CD14-positive monocyte (primary cell): ENCODE measurements around the gene ATP6V0B. TPM values are rescaled to one million over a fixed set of nuclear protein-coding genes. Genes with fewer than 3 reads are reported as not detected.

Source experiments
- DNase-seq, 3 donors: peaks; one replicate each; pipeline ENCODE4 v3.0.0-alpha.2; 2011 to 2022
- H2AFZ ChIP-seq: 2 replicates; pipeline ENCODE4 v1.6.0; 2012; ENCODE audit warnings: mild to moderate bottlenecking, low read depth, low read length, inconsistent platforms; ENCODE audit not compliant: insufficient read depth, poor library complexity, severe bottlenecking
- H3K27ac ChIP-seq, 2 donors: 1 replicate in 1 of 2; 2 replicates in 1 of 2; pipeline ENCODE4 v1.5.1; 2012 to 2013; ENCODE audit warnings: low read length in 2 of 2, control low read depth in 1 of 2, inconsistent platforms in 1 of 2, low read depth in 1 of 2, mild to moderate bottlenecking in 1 of 2
- H3K27me3 ChIP-seq, 2 donors: one replicate each; pipeline versions ENCODE4 v1.6.0 to v1.6.1; 2011 to 2013; ENCODE audit warnings: low read length in 2 of 2; ENCODE audit not compliant: control insufficient read depth in 2 of 2, insufficient read depth in 2 of 2
- H3K36me3 ChIP-seq, 2 donors: replicated peaks in 1 of 2; 1 replicate in 1 of 2; 2 replicates in 1 of 2; pipeline versions ENCODE4 v1.5.1 to v1.6.1; 2012 to 2013; ENCODE audit warnings: low read length in 2 of 2, control low read depth in 1 of 2, inconsistent platforms in 1 of 2, mild to moderate bottlenecking in 1 of 2; ENCODE audit not compliant: insufficient read depth in 2 of 2, control insufficient read depth in 1 of 2
- H3K4me1 ChIP-seq, 2 donors: 1 replicate in 1 of 2; 2 replicates in 1 of 2; pipeline versions ENCODE4 v1.5.1 to v1.6.1; 2012 to 2013; ENCODE audit warnings: low read length in 2 of 2, control low read depth in 1 of 2, inconsistent platforms in 1 of 2, mild to moderate bottlenecking in 1 of 2, moderate library complexity in 1 of 2; ENCODE audit not compliant: insufficient read depth in 2 of 2, control insufficient read depth in 1 of 2
- H3K4me2 ChIP-seq: replicated peaks from 2 replicates; pipeline ENCODE3; 2012; ENCODE audit warnings: low read length, moderate library complexity, mild to moderate bottlenecking; ENCODE audit not compliant: poor library complexity, severe bottlenecking; ENCODE audit errors: extremely low read depth
- H3K4me3 ChIP-seq, 3 experiments: fragments of 200-600 bp in 1 of 3; sonication (generic) in 1 of 3; replicated peaks in 1 of 3; 1 replicate in 2 of 3; 2 replicates in 1 of 3; pipeline ENCODE4 v1.5.1; 2011 to 2013; ENCODE audit warnings: low read length in 3 of 3, mild to moderate bottlenecking in 3 of 3, control low read depth in 2 of 3, low read depth in 2 of 3, inconsistent platforms in 1 of 3, moderate library complexity in 1 of 3
- H3K79me2 ChIP-seq: 2 replicates; pipeline ENCODE4 v1.6.0; 2012; ENCODE audit warnings: mild to moderate bottlenecking, control low read depth, inconsistent platforms, low read length, moderate library complexity; ENCODE audit not compliant: insufficient read depth
- H3K9ac ChIP-seq: 2 replicates; pipeline ENCODE4 v1.6.0; 2017; ENCODE audit warnings: low read length, mild to moderate bottlenecking; ENCODE audit not compliant: insufficient read depth, poor library complexity, severe bottlenecking
- H3K9me3 ChIP-seq, 2 donors: replicated peaks in 1 of 2; 1 replicate in 1 of 2; 2 replicates in 1 of 2; pipeline versions ENCODE4 v1.5.1 to v1.6.1; 2012 to 2013; ENCODE audit warnings: low read length in 2 of 2, control low read depth in 1 of 2; ENCODE audit not compliant: control insufficient read depth in 1 of 2, insufficient read depth in 1 of 2
- H4K20me1 ChIP-seq: 2 replicates; pipeline ENCODE4 v1.6.0; 2012; ENCODE audit warnings: mild to moderate bottlenecking, low read length, control low read depth, moderate library complexity; ENCODE audit not compliant: insufficient read depth
- H3K27ac Mint-ChIP-seq, 7 donors: one replicate each; pipeline ENCODE4 v1.8.0; 2020; ENCODE audit warnings: mild to moderate bottlenecking in 7 of 7, mixed read lengths in 7 of 7, moderate library complexity in 6 of 7, inconsistent platforms in 2 of 7
- H3K27me3 Mint-ChIP-seq, 3 donors: one replicate each; pipeline ENCODE4 v1.8.0; 2021 to 2022; ENCODE audit warnings: low read depth in 3 of 3, mild to moderate bottlenecking in 3 of 3, mixed read lengths in 3 of 3, moderate library complexity in 3 of 3, inconsistent platforms in 1 of 3
- H3K36me3 Mint-ChIP-seq, 2 donors: one replicate each; pipeline ENCODE4 v1.8.0; 2020; ENCODE audit warnings: mixed read lengths in 2 of 2, inconsistent platforms in 1 of 2, mild to moderate bottlenecking in 1 of 2
- H3K4me1 Mint-ChIP-seq: one replicate; pipeline ENCODE4 v1.8.0; 2020; ENCODE audit warnings: mild to moderate bottlenecking, mixed read lengths
- H3K4me3 Mint-ChIP-seq, 2 donors: one replicate each; pipeline ENCODE4 v1.8.0; 2020; ENCODE audit warnings: mild to moderate bottlenecking in 2 of 2, mixed read lengths in 2 of 2, moderate library complexity in 1 of 2
- H3K9me3 Mint-ChIP-seq, 7 donors: one replicate each; pipeline ENCODE4 v1.8.0; 2020 to 2022; ENCODE audit warnings: mixed read lengths in 7 of 7, mild to moderate bottlenecking in 6 of 7, moderate library complexity in 6 of 7, inconsistent platforms in 2 of 7
- WGBS: methylation state at CpG from one replicate; pipeline ENCODE4 v1.1.5; 2013; ENCODE audit warnings: missing lambda C conversion rate; ENCODE audit not compliant: insufficient coverage; 5-methylcytosine and 5-hydroxymethylcytosine counted together
- intact Hi-C, 2 donors: fragments of 100-400 bp; cut with micrococcal nuclease; formaldehyde crosslinking; loops; one replicate each; pipeline versions ENCODE4 v1.15.0 to v1.15.1; 2023
- polyA plus RNA-seq, 3 donors: library from polyadenylated mRNA; depleted of rRNA in 1 of 3; unstranded in 2 of 3; stranded (reverse) in 1 of 3; fragments of 300-500 nt in 2 of 3; fragments of >200 nt in 1 of 3; fragmentation: Illumina TruSeq in 2 of 3; gene quantifications; 1 replicate in 2 of 3; 2 replicates in 1 of 3; pipeline ENCODE4 v1.2.3, GENCODE V29; 2012 to 2021
- TF ChIP-seq, protein P1 (sequence below): fragments of 200-600 bp; IDR thresholded peaks from one replicate; pipeline ENCODE4 v1.8.0; 2022; ENCODE audit warnings: antibody characterized with exemption, mild to moderate bottlenecking

The ATP6V0B gene
- polyA plus RNA-seq, 3 donors: 465 to 1,219 (median 954) TPM

DNA sequence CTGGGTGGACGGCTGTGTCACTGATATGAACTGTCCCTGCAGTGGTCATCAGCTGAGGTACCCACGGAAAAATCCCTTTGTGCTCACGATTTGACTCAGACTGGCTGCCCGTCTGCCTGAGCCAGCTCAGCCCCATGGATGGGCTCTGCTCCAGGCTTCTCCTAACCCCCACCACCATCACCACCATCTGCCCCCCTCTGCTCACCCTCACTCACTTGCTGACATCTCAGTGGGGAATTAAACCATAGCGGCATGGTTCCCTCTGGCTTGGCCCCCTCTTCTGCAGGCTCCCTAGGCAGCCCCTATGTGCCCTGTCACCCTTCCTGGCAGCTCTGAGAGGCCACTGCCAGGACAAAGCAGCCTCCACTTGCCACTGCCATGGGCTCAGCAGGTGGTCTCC is 39.2 kb downstream of the ATP6V0B start:
- WGBS: 79% methylated on average over 5 of the region's 5 CpGs
- peaks cover 1 to 11% (median 4%) of the 10 kb centered on the region in 3 donors for H3K27me3 Mint-ChIP-seq
- no peak overlapping the region for H3K27ac Mint-ChIP-seq

DNA sequence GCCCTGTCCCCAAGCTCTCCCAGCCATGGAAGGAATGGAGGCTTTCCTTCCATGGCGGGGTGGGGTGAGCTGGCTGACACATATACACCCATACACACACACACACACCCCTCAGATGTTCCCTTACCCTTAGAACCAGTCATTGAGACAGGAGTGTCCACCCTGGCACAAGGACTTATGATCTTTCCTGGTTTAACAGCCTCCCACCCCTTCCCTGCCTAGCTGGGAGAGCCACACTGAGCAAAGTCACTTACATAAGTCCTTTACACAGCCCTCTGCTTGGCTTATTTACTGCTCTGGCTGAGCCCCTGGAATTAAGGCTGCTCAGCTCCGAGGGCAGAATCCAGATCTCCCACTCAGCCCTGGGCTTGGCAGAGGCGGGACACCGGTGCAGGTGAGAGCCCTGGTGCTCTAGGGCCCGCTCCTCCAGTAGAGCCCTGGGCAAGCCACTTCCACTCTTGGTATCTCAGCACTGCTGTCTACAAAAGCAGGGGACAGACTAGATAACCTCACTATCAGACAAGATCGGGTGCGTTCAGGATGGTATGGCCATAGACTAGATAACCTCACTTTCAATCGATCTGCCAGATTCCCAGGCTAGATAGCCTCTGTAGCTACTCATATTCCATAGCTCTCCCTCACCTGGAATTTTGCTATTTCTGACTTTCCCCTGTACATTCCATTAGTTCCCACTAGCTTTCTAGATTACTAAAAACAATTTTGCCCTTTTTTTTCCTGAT is 39.8 kb downstream of the ATP6V0B start:
- intact Hi-C loops: no loop called here
- TF ChIP-seq, protein P1, sequence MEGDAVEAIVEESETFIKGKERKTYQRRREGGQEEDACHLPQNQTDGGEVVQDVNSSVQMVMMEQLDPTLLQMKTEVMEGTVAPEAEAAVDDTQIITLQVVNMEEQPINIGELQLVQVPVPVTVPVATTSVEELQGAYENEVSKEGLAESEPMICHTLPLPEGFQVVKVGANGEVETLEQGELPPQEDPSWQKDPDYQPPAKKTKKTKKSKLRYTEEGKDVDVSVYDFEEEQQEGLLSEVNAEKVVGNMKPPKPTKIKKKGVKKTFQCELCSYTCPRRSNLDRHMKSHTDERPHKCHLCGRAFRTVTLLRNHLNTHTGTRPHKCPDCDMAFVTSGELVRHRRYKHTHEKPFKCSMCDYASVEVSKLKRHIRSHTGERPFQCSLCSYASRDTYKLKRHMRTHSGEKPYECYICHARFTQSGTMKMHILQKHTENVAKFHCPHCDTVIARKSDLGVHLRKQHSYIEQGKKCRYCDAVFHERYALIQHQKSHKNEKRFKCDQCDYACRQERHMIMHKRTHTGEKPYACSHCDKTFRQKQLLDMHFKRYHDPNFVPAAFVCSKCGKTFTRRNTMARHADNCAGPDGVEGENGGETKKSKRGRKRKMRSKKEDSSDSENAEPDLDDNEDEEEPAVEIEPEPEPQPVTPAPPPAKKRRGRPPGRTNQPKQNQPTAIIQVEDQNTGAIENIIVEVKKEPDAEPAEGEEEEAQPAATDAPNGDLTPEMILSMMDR: no peak
- H3K4me3 Mint-ChIP-seq: no peak overlapping the region
- H3K27ac Mint-ChIP-seq: no peak overlapping the region
- Histone ChIP-seq H3K27me3 (no peaks in the 10 kb centered on the region), H3K27ac (no peak overlapping the region), H3K79me2 (no peaks in the 10 kb centered on the region), H3K4me2 (no peak overlapping the region), H3K4me3 (no peak overlapping the region), H3K9ac (no peak overlapping the region), H4K20me1 (no peaks in the 10 kb centered on the region), H3K36me3 (no peaks in the 10 kb centered on the region), H3K9me3 (no peaks in the 10 kb centered on the region), H3K4me1 (no peaks in the 10 kb centered on the region), H2AFZ (no peak overlapping the region)
- no peaks in the 10 kb centered on the region for H3K9me3 Mint-ChIP-seq
- no peak for DNase-seq
- 96% methylated on average over 6 of the region's 8 CpGs for WGBS
- H3K36me3 Mint-ChIP-seq: no peaks in the 10 kb centered on the region
- peaks cover 1 to 11% (median 4%) of the 10 kb centered on the region in 3 donors for H3K27me3 Mint-ChIP-seq
- peaks cover 4% of the 10 kb centered on the region for H3K4me1 Mint-ChIP-seq

More for the DNA sequence above, 39.2 kb downstream of the ATP6V0B start:
- Histone ChIP-seq H3K9me3 (no peaks in the 10 kb centered on the region), H3K9ac (no peak overlapping the region), H3K4me3 (no peak overlapping the region), H3K4me2 (no peak overlapping the region), H3K27me3 (no peaks in the 10 kb centered on the region), H2AFZ (no peak overlapping the region), H3K36me3 (no peaks in the 10 kb centered on the region), H4K20me1 (no peaks in the 10 kb centered on the region), H3K27ac (no peak overlapping the region), H3K4me1 (no peaks in the 10 kb centered on the region), H3K79me2 (no peaks in the 10 kb centered on the region)
- TF ChIP-seq, protein P1: no peak
- Mint-ChIP-seq H3K4me1 (peaks cover 4% of the 10 kb centered on the region), H3K36me3 (no peaks in the 10 kb centered on the region), H3K4me3 (no peak overlapping the region), H3K9me3 (no peaks in the 10 kb centered on the region)
- no peak for DNase-seq
- intact Hi-C loops: no loop called here
